Motor neuron (in vitro differentiated cells): ENCODE results near the gene CYBB. TPM values are rescaled to one million over a fixed set of nuclear protein-coding genes. Genes with fewer than 3 reads are reported as not detected.
A peak's percentile ranks its signal among the peaks of the same experiment; 100 is the strongest.

Experiments used
- ATAC-seq, 8 experiments: fragments of 200-7000 bp; cut with Tn5 transposase; replicated peaks in 6 of 8; 2 replicates each; pipeline ENCODE4 v1.8.0; 2021; ENCODE audit warnings: mild to moderate bottlenecking in 8 of 8, moderate library complexity in 8 of 8
- H3K27ac ChIP-seq, 2 donors: fragments of 250-450 bp; sonication (Bioruptor Pico); 2 replicates each; pipeline ENCODE4 v1.9.0; 2021; ENCODE audit warnings: antibody characterized with exemption in 2 of 2, mild to moderate bottlenecking in 2 of 2, moderate library complexity in 1 of 2
- H3K4me1 ChIP-seq, 2 donors: fragments of 250-450 bp; sonication (Bioruptor Pico); replicated peaks in 1 of 2; 2 replicates each; pipeline ENCODE4 v1.6.1; 2021; ENCODE audit warnings: antibody characterized with exemption in 2 of 2, mild to moderate bottlenecking in 2 of 2, moderate library complexity in 1 of 2
- H3K4me3 ChIP-seq, 5 donors: fragments of 250-450 bp; sonication (Bioruptor Pico); 2 replicates each; pipeline ENCODE4 v1.9.0; 2021; ENCODE audit warnings: antibody characterized with exemption in 5 of 5, mild to moderate bottlenecking in 5 of 5, moderate library complexity in 4 of 5
- WGBS, 10 experiments: fragments of 450-650 bp; shearing (Covaris generic); methylation state at CpG; one replicate each; pipeline ENCODE4 v1.0.0; 2022; 5-methylcytosine and 5-hydroxymethylcytosine counted together
- in situ Hi-C, 9 experiments: fragments of 400-800 bp; cut with MboI; loops; one replicate each; pipeline ENCODE4 v1.15.0; 2021; ENCODE audit warnings: low sequenced_read_pairs in 9 of 9, low pct_unique_long_range_greater_than_20kb in 2 of 9; ENCODE audit not compliant: unreplicated experiment in 9 of 9
- total RNA-seq, 8 experiments: library from RNA; unstranded; fragments of 300-600 nt; gene quantifications; 2 replicates each; pipeline versions ENCODE4 v1.2.3 to v1.2.4, GENCODE V29; 2022

The CYBB gene
- total RNA-seq, 8 experiments from 2014 or later = 0.07 to 0.49 (median 0.17) TPM; not detected in 2

GRCh38 chrX:37799936-37800335, 20.1 kb downstream of the CYBB start:
- WGBS, 10 experiments = 0 to 80% methylated on average over 1 of the region's 2 CpGs; no CpG with 5 or more reads in 8 of the 10 experiments
- Histone ChIP-seq H3K27ac (no peak overlapping the region), H3K4me3 (no peak overlapping the region), H3K4me1 (no peaks in the 10 kb centered on the region)
- in situ Hi-C loops = no loop called here
- no peak for ATAC-seq

- in situ Hi-C loops = no loop called here
- H3K27ac ChIP-seq = no peak overlapping the region
- H3K4me1 ChIP-seq = no peaks in the 10 kb centered on the region
- no peak overlapping the region for H3K4me3 ChIP-seq
- no peak for ATAC-seq
Observed at GRCh38 chrX:37800717-37801116, 20.9 kb downstream of the CYBB start.

- no peak overlapping the region for H3K4me3 ChIP-seq
- no peak overlapping the region for H3K27ac ChIP-seq
- no peak for ATAC-seq
- in situ Hi-C loops = no loop called here
- H3K4me1 ChIP-seq = no peaks in the 10 kb centered on the region
Observed at GRCh38 chrX:37802028-37802427, 22.2 kb downstream of the CYBB start.

- Histone ChIP-seq H3K27ac (no peak overlapping the region), H3K4me3 (no peak overlapping the region), H3K4me1 (no peaks in the 10 kb centered on the region)
- no peak for ATAC-seq
- 0 to 100% (median 32%) methylated on average over 1 to 2 of the region's 2 CpGs; no CpG with 5 or more reads in 5 of the 10 experiments for WGBS, 10 experiments
- in situ Hi-C loops = no loop called here
Observed at GRCh38 chrX:37803057-37803456, 23.2 kb downstream of the CYBB start.

- Histone ChIP-seq H3K27ac (no peak overlapping the region), H3K4me1 (no peaks in the 10 kb centered on the region), H3K4me3 (no peak overlapping the region)
- in situ Hi-C loops = no loop called here
- WGBS, 10 experiments = 0 to 83% (median 58%) methylated on average over 1 to 2 of the region's 2 CpGs; no CpG with 5 or more reads in 6 of the 10 experiments
- no peak for ATAC-seq
Observed at GRCh38 chrX:37809970-37810369, 30.1 kb downstream of the CYBB start.

- H3K27ac ChIP-seq = no peak overlapping the region
- 10 to 100% (median 20%) methylated on average over 1 of the region's 1 CpG; no CpG with 5 or more reads in 3 of the 10 experiments for WGBS, 10 experiments
- in situ Hi-C loops = no loop called here
Observed at GRCh38 chrX:37812110-37812509, 32.3 kb downstream of the CYBB start.

GRCh38 chrX:37813570-37813969, 33.7 kb downstream of the CYBB start:
- Histone ChIP-seq H3K4me3 (no peak overlapping the region), H3K4me1 (no peaks in the 10 kb centered on the region), H3K27ac (no peak overlapping the region)
- in situ Hi-C loops = no loop called here
- no peak for ATAC-seq
- 33 to 100% (median 82%) methylated on average over 1 to 3 of the region's 4 CpGs; no CpG with 5 or more reads in 7 of the 10 experiments for WGBS, 10 experiments

More at GRCh38 chrX:37812110-37812509, 32.3 kb downstream of the CYBB start:
- Histone ChIP-seq H3K4me1 (no peaks in the 10 kb centered on the region), H3K4me3 (no peak overlapping the region)
- ATAC-seq = peak in 2 of 8 experiments; percentile 27 to 36

GRCh38 chrX:37815366-37815765, 35.5 kb downstream of the CYBB start:
- no peak for ATAC-seq
- Histone ChIP-seq H3K27ac (no peak overlapping the region), H3K4me1 (no peaks in the 10 kb centered on the region), H3K4me3 (no peak overlapping the region)
- in situ Hi-C loops = no loop called here
- 4 to 91% (median 25%) methylated on average over 2 to 5 of the region's 5 CpGs; no CpG with 5 or more reads in 3 of the 10 experiments for WGBS, 10 experiments

GRCh38 chrX:37816766-37817165, 36.9 kb downstream of the CYBB start:
- in situ Hi-C loops = no loop called here
- no peak overlapping the region for H3K27ac ChIP-seq
- H3K4me1 ChIP-seq = no peaks in the 10 kb centered on the region
- no peak overlapping the region for H3K4me3 ChIP-seq
- WGBS, 10 experiments = 42 to 100% (median 80%) methylated on average over 1 to 3 of the region's 4 CpGs; no CpG with 5 or more reads in 5 of the 10 experiments
- no peak for ATAC-seq

GRCh38 chrX:37817176-37817575, 37.3 kb downstream of the CYBB start:
- WGBS, 10 experiments = 68 to 100% (median 90%) methylated on average over 1 to 2 of the region's 2 CpGs; no CpG with 5 or more reads in 7 of the 10 experiments
- Histone ChIP-seq H3K4me3 (no peak overlapping the region), H3K4me1 (no peaks in the 10 kb centered on the region), H3K27ac (no peak overlapping the region)
- ATAC-seq = no peak
- in situ Hi-C loops = no loop called here

- in situ Hi-C loops = no loop called here
- H3K27ac ChIP-seq = no peak overlapping the region
- 8 to 100% (median 54%) methylated on average over 1 to 3 of the region's 3 CpGs; no CpG with 5 or more reads in 1 of the 10 experiments for WGBS, 10 experiments
- no peak overlapping the region for H3K4me3 ChIP-seq
- no peak for ATAC-seq
- no peaks in the 10 kb centered on the region for H3K4me1 ChIP-seq
Observed at GRCh38 chrX:37817579-37817978, 37.7 kb downstream of the CYBB start.

GRCh38 chrX:37818031-37818430, 38.2 kb downstream of the CYBB start:
- H3K27ac ChIP-seq = no peak overlapping the region
- ATAC-seq = no peak
- H3K4me1 ChIP-seq = no peaks in the 10 kb centered on the region
- 0 to 89% (median 20%) methylated on average over 1 to 2 of the region's 2 CpGs; no CpG with 5 or more reads in 5 of the 10 experiments for WGBS, 10 experiments
- no peak overlapping the region for H3K4me3 ChIP-seq
- in situ Hi-C loops = no loop called here

GRCh38 chrX:37820646-37821045, 40.8 kb downstream of the CYBB start:
- in situ Hi-C loops = no loop called here
- WGBS, 10 experiments = 40 to 71% (median 53%) methylated on average over 1 of the region's 1 CpG; no CpG with 5 or more reads in 6 of the 10 experiments
- Histone ChIP-seq H3K4me3 (no peak overlapping the region), H3K27ac (no peak overlapping the region), H3K4me1 (no peaks in the 10 kb centered on the region)
- no peak for ATAC-seq

GRCh38 chrX:37824491-37825214, 44.8 kb downstream of the CYBB start:
- 57 to 86% (median 85%) methylated on average over 1 of the region's 1 CpG; no CpG with 5 or more reads in 6 of the 10 experiments for WGBS, 10 experiments
- no peak overlapping the region for H3K27ac ChIP-seq
- no peak overlapping the region for H3K4me3 ChIP-seq
- ATAC-seq = peak in 1 of 8 experiments; percentile 51
- in situ Hi-C loops = no loop called here
- H3K4me1 ChIP-seq = no peaks in the 10 kb centered on the region
